A673 (cell line): ENCODE data around the gene BTRC. TPM values are rescaled to one million over a fixed set of nuclear protein-coding genes. Genes with fewer than 3 reads are reported as not detected.

Experiments used
- BruUV-seq: library from RNA; stranded (reverse); fragments of 400-500 nt; replicated peaks from 2 replicates; lab custom pipeline; 2021; lab: Mats Ljungman, UMichigan
- CTCF ChIA-PET: fragments of 300-600 bp; sonication (Branson Sonifier 250); formaldehyde crosslinking; loops from one replicate; lab custom pipeline; 2022; ENCODE audit warnings: antibody characterized with exemption; lab: Charles Lee
- POLR2A ChIA-PET: fragments of 300-600 bp; sonication (Branson Sonifier 250); formaldehyde crosslinking; loops from one replicate; lab custom pipeline; 2022; ENCODE audit warnings: antibody characterized with exemption; ENCODE audit not compliant: low non-redundant PET; lab: Charles Lee
- DNase-seq: peaks from one replicate; pipeline ENCODE4 v3.0.0-alpha.2; 2015; ENCODE audit warnings: low spot score
- H3K27ac ChIP-seq: fragments of 200-600 bp; sonication (generic); 2 replicates; pipeline ENCODE4 v1.5.1; 2016; ENCODE audit warnings: mixed run types, low read depth, mild to moderate bottlenecking, mixed read lengths, antibody characterized with exemption, low read length; ENCODE audit not compliant: poor library complexity, severe bottlenecking
- H3K27me3 ChIP-seq: fragments of 200-600 bp; sonication (generic); replicated peaks from 2 replicates; pipeline ENCODE4 v1.6.1; 2017; ENCODE audit warnings: mixed run types, low read depth, mild to moderate bottlenecking, mixed read lengths, antibody characterized with exemption, low read length; ENCODE audit not compliant: insufficient read depth, poor library complexity
- H3K36me3 ChIP-seq: fragments of 200-600 bp; sonication (generic); 2 replicates; pipeline ENCODE4 v1.6.1; 2016; ENCODE audit warnings: mixed run types, mild to moderate bottlenecking, mixed read lengths, antibody characterized with exemption, low read length; ENCODE audit not compliant: insufficient read depth, poor library complexity, severe bottlenecking
- H3K4me1 ChIP-seq: fragments of 200-600 bp; sonication (generic); 2 replicates; pipeline ENCODE4 v1.6.1; 2017; ENCODE audit warnings: mixed run types, mild to moderate bottlenecking, mixed read lengths, antibody characterized with exemption, low read length; ENCODE audit not compliant: insufficient read depth, poor library complexity, severe bottlenecking
- H3K4me3 ChIP-seq: fragments of 200-600 bp; sonication (generic); 2 replicates; pipeline ENCODE4 v1.5.1; 2016; ENCODE audit warnings: low read depth, mixed run types, mild to moderate bottlenecking, mixed read lengths, low read length; ENCODE audit not compliant: poor library complexity, severe bottlenecking
- H3K9me3 ChIP-seq: fragments of 200-600 bp; sonication (generic); 2 replicates; pipeline ENCODE4 v1.6.1; 2016; ENCODE audit warnings: mixed run types, low read depth, mild to moderate bottlenecking, mixed read lengths, antibody characterized with exemption, low read length; ENCODE audit not compliant: poor library complexity, severe bottlenecking
- EZH2 ChIP-seq: fragments of 200-600 bp; sonication (generic); IDR thresholded peaks from 2 replicates; pipeline ENCODE4 v1.6.1; 2017; ENCODE audit warnings: borderline replicate concordance, low read depth, mild to moderate bottlenecking, mixed read lengths, antibody characterized with exemption, low read length; ENCODE audit not compliant: poor library complexity, severe bottlenecking
- intact Hi-C: fragments of 100-400 bp; cut with micrococcal nuclease; formaldehyde crosslinking; loops from one replicate; pipeline ENCODE4 v1.10.0; 2022; ENCODE audit not compliant: unreplicated experiment
- total RNA-seq: library from RNA; stranded (reverse); gene quantifications from 2 replicates; pipeline ENCODE4 v1.2.3, GENCODE V29; 2021
- TF ChIP-seq, protein P1 (sequence below): fragments of 300-800, 200-600 bp; sonication (generic); conservative IDR thresholded peaks from 2 replicates; pipeline ENCODE4 v1.5.1; 2017; ENCODE audit warnings: low read depth, mild to moderate bottlenecking, antibody characterized with exemption, low read length, moderate library complexity, mixed read lengths

BTRC gene
- total RNA-seq, 1 experiment from 2014 or later, result 22.6 TPM

DNA sequence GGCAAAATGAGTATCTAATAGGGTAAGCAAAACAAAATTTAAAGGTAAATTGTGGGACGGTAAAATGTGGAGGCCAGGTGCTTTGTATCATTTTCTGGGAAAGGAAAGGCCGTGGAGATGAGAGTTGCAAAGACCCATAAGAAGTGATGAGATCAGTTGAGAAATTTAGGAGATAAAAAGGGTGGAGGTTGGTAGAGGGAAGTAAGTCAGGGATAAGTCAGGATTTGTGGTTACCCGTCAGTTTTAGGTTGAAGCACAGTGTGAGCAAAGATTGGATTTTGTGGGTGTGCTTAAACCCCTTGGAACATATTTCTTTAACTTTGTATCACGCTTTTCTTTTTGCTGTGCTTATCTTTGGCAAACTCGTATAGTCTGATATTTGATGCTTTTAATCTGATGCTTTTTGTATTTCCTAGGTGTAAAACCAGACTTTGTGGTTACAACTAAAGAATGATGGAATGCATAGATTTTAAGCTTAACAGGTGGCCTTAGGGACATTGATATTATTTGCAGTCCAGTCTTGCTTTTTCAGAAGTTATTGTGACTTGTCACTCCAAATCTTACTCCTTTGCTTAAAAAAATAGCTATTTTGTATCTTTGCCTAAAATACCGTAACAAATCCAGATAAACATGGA lies 1.2 kb downstream of the BTRC start:
- Histone ChIP-seq H3K27me3 (no peaks in the 10 kb centered on the region), H3K9me3 (no peaks in the 10 kb centered on the region), H3K27ac (no peak overlapping the region), H3K36me3 (no peaks in the 10 kb centered on the region), H3K4me1 (peaks cover 4% of the 10 kb centered on the region), H3K4me3 (peak overlapping the region; percentile 100)
- TF ChIP-seq, protein P1, sequence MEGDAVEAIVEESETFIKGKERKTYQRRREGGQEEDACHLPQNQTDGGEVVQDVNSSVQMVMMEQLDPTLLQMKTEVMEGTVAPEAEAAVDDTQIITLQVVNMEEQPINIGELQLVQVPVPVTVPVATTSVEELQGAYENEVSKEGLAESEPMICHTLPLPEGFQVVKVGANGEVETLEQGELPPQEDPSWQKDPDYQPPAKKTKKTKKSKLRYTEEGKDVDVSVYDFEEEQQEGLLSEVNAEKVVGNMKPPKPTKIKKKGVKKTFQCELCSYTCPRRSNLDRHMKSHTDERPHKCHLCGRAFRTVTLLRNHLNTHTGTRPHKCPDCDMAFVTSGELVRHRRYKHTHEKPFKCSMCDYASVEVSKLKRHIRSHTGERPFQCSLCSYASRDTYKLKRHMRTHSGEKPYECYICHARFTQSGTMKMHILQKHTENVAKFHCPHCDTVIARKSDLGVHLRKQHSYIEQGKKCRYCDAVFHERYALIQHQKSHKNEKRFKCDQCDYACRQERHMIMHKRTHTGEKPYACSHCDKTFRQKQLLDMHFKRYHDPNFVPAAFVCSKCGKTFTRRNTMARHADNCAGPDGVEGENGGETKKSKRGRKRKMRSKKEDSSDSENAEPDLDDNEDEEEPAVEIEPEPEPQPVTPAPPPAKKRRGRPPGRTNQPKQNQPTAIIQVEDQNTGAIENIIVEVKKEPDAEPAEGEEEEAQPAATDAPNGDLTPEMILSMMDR, result no peak
- TF ChIP-seq EZH2, result no peak
- DNase-seq, result no peak
- TSS peak; percentile 36 for BruUV-seq
- intact Hi-C loops, result no loop called here
- ChIA-PET CTCF (no interaction called here), POLR2A (no interaction called here)

DNA sequence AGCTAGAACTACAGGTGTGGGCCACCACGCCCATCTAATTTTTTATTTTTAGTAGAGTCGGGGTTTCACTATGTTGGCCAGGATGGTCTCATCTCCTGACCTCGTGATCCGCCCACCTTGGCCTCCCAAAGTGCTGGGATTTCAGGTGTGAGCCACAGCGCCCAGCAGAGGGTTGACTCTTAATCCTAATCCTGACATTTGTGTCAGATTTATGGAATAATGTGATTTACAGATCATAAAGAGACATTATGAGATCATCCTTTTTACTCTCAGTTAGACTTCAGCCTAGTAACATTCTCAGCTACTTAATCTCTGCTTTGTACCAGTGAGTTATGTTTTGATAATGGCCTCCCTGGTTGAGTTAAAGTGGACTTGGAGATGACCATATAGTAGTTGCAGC lies 2.2 kb downstream of the BTRC start:
- peaks cover 4% of the 10 kb centered on the region for H3K4me1 ChIP-seq
- BruUV-seq, result no TSS peak
- intact Hi-C loops, result no loop called here
- no peak overlapping the region for H3K27ac ChIP-seq
- POLR2A ChIA-PET, result no interaction called here
- no peak overlapping the region for H3K4me3 ChIP-seq
- DNase-seq, result no peak
- TF ChIP-seq, protein P1, result no peak
- TF ChIP-seq EZH2, result no peak
- no peaks in the 10 kb centered on the region for H3K9me3 ChIP-seq
- no peaks in the 10 kb centered on the region for H3K36me3 ChIP-seq
- no peaks in the 10 kb centered on the region for H3K27me3 ChIP-seq
- CTCF ChIA-PET, result no interaction called here

DNA sequence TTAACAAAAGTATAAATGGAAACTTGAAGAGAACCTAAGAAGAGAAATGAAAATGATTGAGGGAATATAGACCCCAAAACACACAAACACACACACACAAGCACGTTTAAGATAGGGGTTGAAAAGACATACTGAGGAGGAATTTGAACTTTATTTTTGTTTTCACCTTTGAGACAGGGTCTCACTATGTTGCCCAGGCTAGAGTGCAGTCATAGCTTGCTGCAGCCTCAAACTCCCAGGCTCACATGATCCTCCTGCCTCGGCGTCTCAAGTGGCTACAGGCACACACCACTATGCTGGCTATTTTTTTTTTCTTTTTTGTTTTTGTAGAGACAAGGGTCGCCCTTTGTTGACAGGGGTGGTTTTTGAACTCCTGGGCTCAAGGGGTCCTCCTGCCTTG lies 4.0 kb downstream of the BTRC start:
- H3K9me3 ChIP-seq, result no peaks in the 10 kb centered on the region
- TF ChIP-seq, protein P1, result no peak
- TF ChIP-seq EZH2, result no peak
- ChIA-PET CTCF (no interaction called here), POLR2A (no interaction called here)
- no peaks in the 10 kb centered on the region for H3K27me3 ChIP-seq
- H3K36me3 ChIP-seq, result no peaks in the 10 kb centered on the region
- no peak overlapping the region for H3K4me3 ChIP-seq
- BruUV-seq, result TSS peak; percentile 22
- peaks cover 4% of the 10 kb centered on the region for H3K4me1 ChIP-seq
- no peak for DNase-seq
- intact Hi-C loops, result no loop called here
- H3K27ac ChIP-seq, result no peak overlapping the region
